Measurements from ENCODE around the gene ANKMY1. TPM values are rescaled to one million over a fixed set of nuclear protein-coding genes. Genes with fewer than 3 reads are reported as not detected.

ANKMY1 gene
- total and polyA plus RNA-seq, 8 donors = 6.9 to 20.1 (median 10.7) TPM

DNA sequence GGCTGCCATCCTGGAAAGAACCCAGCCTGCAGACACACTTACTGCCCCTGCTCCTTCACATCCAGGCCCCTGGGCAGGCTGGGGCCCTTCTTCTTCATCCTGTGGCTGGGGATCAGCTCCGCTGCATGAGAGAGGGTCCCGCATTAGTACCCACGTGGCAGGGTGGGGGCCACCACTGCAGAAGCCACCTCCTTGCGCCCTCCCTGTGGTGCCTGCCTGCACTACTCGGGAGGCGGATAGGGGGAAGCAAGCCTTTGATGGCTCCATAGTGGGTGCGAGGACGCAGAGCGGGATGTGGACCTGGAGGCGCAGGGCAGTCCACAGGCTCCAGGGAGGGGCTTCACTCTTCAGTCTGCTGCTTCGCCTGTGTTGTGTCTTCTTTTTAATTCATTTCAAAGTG, 75.6 kb downstream of the ANKMY1 start:
- FAIRE-seq = no peak
- Histone ChIP-seq H3K9me3 (no peaks in the 10 kb centered on the region), H3K4me1 (no peaks in the 10 kb centered on the region), H3K36me3 (no peaks in the 10 kb centered on the region), H3K27me3 (no peaks in the 10 kb centered on the region), H3K27ac (no peak overlapping the region), H3K4me3 (no peak overlapping the region)
- DNase-seq = peak in 2 of 6 donors; percentile 36 to 42
- WGBS, 2 donors = 89 to 94% methylated on average over 9 to 11 of the region's 11 CpGs
- TF ChIP-seq, protein P1, sequence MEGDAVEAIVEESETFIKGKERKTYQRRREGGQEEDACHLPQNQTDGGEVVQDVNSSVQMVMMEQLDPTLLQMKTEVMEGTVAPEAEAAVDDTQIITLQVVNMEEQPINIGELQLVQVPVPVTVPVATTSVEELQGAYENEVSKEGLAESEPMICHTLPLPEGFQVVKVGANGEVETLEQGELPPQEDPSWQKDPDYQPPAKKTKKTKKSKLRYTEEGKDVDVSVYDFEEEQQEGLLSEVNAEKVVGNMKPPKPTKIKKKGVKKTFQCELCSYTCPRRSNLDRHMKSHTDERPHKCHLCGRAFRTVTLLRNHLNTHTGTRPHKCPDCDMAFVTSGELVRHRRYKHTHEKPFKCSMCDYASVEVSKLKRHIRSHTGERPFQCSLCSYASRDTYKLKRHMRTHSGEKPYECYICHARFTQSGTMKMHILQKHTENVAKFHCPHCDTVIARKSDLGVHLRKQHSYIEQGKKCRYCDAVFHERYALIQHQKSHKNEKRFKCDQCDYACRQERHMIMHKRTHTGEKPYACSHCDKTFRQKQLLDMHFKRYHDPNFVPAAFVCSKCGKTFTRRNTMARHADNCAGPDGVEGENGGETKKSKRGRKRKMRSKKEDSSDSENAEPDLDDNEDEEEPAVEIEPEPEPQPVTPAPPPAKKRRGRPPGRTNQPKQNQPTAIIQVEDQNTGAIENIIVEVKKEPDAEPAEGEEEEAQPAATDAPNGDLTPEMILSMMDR (IDR thresholded peaks at IDR 0.05) = no peak
- ATAC-seq = no peak
- intact Hi-C loops (cut with DNase I) = no loop called here

DNA sequence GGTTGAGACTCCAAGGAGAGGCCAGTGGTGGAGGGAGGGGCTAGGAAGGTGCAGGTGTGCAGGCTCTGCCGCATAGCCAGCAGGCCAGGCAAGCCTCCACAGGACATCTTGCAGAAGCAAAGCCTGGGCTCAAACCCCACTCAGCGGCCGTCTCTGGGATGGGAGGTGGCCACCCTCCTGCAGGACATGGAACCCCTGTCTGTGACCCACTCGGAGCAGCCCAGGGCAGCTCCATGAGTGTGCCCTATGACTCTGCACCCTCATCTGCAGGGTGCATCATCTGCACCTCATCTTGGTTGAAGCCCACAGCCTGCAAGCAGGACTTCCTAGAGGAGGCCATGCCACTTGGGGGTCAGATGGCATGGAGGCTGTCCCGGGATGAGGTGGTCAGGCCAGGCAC, 76.1 kb downstream of the ANKMY1 start:
- H3K36me3 ChIP-seq = no peaks in the 10 kb centered on the region
- intact Hi-C loops (cut with DNase I) = no loop called here
- TF ChIP-seq, protein P1 (IDR thresholded peaks at IDR 0.05) = no peak
- FAIRE-seq (no peak), ATAC-seq (no peak), DNase-seq (peak in 1 of 6 donors; percentile 43)
- no peak overlapping the region for H3K4me3 ChIP-seq
- no peak overlapping the region for H3K27ac ChIP-seq
- H3K27me3 ChIP-seq = no peaks in the 10 kb centered on the region
- H3K9me3 ChIP-seq = no peaks in the 10 kb centered on the region
- no peaks in the 10 kb centered on the region for H3K4me1 ChIP-seq
- WGBS, 2 donors = 92% methylated on average over 5 of the region's 5 CpGs

DNA sequence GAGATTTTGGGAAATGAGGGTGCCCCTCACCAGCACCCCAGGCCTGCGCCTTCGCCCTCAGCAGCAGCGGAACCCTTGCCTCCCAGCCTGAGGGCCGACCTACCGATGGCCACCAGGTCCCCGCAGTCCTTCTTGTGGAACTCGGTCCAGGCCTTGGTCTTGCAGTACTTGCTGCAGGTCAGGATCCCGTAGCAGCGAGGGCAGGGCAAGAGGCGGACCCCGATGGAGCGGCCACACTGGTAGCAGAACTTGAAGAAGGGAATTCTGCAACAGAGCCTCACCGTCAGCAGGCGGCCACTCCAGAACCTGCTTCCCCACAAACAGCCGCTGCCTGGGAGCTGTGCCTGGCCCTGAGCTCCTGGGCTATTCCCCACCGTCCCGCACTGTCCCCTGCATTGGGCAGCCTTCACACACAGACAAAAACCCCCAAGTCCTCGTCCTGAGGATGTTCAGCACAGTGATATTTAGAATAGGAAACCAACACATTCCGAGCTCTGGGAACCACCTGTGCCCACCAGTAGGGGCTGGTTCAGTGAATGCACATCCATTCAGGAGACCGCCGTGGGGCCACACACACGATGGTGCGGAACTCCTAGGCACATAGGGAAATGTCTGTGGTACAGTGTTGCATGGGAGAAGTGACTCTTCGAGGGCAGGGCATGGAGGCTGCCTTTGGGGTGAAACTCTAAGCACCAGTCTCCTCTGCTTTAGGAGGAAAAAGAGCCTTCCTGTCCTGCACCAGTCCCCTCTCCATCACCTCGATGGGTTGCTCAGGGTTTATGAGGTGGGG, 76.8 kb downstream of the ANKMY1 start:
- Histone ChIP-seq H3K27ac (no peak overlapping the region), H3K4me3 (no peak overlapping the region), H3K27me3 (no peaks in the 10 kb centered on the region), H3K4me1 (no peaks in the 10 kb centered on the region), H3K36me3 (no peaks in the 10 kb centered on the region), H3K9me3 (no peaks in the 10 kb centered on the region)
- DNase-seq (peak in 2 of 6 donors; percentile 8 to 55), ATAC-seq (no peak), FAIRE-seq (no peak)
- intact Hi-C loops (cut with DNase I) = no loop called here
- TF ChIP-seq, protein P1 (IDR thresholded peaks at IDR 0.05) = no peak
- WGBS, 2 donors = 93% methylated on average over 25 of the region's 25 CpGs

DNA sequence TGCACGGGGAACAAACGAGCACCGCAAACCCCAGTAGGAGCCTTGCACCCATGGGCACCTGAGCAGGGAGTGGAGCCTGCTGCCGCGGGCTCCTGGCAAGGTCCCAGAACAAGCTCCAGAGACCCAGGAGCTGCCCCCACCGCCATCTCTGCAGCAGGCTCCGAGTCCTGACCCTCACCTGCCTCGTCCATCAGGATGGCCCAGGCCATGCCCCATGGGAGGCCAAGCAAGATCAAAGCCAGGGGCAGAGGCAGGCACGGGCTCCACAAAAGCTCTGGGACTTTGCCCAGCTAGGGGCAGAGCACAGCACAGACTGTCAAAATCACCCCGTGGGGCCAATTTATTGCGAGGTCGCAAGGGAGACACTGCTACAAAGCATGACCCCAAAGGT, 78.7 kb downstream of the ANKMY1 start:
- TF ChIP-seq, protein P1 (IDR thresholded peaks at IDR 0.05) = no peak
- no peak for FAIRE-seq
- 85 to 86% methylated on average over 12 of the region's 12 CpGs for WGBS, 2 donors

More for the DNA sequence above, 78.7 kb downstream of the ANKMY1 start:
- intact Hi-C loops (cut with DNase I) = no loop called here
- no peak overlapping the region for H3K27ac ChIP-seq
- H3K27me3 ChIP-seq = no peaks in the 10 kb centered on the region
- peak in 2 of 6 donors; percentile 8 to 54 for DNase-seq
- no peaks in the 10 kb centered on the region for H3K9me3 ChIP-seq
- H3K4me3 ChIP-seq = no peak overlapping the region
- no peaks in the 10 kb centered on the region for H3K4me1 ChIP-seq
- no peaks in the 10 kb centered on the region for H3K36me3 ChIP-seq
- ATAC-seq = no peak

Data from pancreas (tissue), 10 donors.